Measurements from ENCODE around the gene NCAM2.

DNA sequence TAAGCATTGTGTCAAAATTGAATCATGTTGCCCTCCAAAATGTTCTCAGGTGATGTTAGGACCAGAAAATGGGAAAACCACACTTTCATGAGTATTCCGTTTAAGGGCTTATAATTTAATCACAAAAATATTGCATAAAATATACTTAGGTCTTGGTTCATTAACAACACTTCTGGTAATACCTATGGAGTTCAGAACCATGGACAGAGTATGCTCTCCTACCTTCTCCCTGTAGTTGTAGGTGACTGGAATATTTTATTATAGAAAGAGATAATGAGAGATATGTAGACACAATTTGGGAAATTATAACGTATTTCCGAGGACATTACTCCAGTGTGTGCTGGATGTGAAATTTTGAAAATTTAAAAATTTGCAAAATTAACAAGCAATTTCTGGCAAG, 232.5 kb downstream of the NCAM2 start:
- TF ChIP-seq, protein P1, sequence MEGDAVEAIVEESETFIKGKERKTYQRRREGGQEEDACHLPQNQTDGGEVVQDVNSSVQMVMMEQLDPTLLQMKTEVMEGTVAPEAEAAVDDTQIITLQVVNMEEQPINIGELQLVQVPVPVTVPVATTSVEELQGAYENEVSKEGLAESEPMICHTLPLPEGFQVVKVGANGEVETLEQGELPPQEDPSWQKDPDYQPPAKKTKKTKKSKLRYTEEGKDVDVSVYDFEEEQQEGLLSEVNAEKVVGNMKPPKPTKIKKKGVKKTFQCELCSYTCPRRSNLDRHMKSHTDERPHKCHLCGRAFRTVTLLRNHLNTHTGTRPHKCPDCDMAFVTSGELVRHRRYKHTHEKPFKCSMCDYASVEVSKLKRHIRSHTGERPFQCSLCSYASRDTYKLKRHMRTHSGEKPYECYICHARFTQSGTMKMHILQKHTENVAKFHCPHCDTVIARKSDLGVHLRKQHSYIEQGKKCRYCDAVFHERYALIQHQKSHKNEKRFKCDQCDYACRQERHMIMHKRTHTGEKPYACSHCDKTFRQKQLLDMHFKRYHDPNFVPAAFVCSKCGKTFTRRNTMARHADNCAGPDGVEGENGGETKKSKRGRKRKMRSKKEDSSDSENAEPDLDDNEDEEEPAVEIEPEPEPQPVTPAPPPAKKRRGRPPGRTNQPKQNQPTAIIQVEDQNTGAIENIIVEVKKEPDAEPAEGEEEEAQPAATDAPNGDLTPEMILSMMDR (IDR thresholded peaks at IDR 0.05; ENCODE audit: poor library complexity, severe bottlenecking): no peak
- TF ChIP-seq, protein P2, sequence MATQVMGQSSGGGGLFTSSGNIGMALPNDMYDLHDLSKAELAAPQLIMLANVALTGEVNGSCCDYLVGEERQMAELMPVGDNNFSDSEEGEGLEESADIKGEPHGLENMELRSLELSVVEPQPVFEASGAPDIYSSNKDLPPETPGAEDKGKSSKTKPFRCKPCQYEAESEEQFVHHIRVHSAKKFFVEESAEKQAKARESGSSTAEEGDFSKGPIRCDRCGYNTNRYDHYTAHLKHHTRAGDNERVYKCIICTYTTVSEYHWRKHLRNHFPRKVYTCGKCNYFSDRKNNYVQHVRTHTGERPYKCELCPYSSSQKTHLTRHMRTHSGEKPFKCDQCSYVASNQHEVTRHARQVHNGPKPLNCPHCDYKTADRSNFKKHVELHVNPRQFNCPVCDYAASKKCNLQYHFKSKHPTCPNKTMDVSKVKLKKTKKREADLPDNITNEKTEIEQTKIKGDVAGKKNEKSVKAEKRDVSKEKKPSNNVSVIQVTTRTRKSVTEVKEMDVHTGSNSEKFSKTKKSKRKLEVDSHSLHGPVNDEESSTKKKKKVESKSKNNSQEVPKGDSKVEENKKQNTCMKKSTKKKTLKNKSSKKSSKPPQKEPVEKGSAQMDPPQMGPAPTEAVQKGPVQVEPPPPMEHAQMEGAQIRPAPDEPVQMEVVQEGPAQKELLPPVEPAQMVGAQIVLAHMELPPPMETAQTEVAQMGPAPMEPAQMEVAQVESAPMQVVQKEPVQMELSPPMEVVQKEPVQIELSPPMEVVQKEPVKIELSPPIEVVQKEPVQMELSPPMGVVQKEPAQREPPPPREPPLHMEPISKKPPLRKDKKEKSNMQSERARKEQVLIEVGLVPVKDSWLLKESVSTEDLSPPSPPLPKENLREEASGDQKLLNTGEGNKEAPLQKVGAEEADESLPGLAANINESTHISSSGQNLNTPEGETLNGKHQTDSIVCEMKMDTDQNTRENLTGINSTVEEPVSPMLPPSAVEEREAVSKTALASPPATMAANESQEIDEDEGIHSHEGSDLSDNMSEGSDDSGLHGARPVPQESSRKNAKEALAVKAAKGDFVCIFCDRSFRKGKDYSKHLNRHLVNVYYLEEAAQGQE (IDR thresholded peaks at IDR 0.05; ENCODE audit: borderline replicate concordance): no peak
